Activated CD4-positive, alpha-beta T cell treated with anti-CD3 and anti-CD28 coated beads, Interleukin-2, Interleukin-4, amounts not matched to agents 100 ng/mL and 50 ng/mL, durations not matched to agents 16 hours and 8 hours (primary cell): ENCODE results near the gene UBR4.
A peak's percentile ranks its signal among the peaks of the same experiment; 100 is the strongest.

ENCODE experiments used
- DNase-seq: peaks from one replicate; pipeline ENCODE4 v3.0.0-alpha.2; 2020; ENCODE audit warnings: low spot score

The UBR4 gene

DNA sequence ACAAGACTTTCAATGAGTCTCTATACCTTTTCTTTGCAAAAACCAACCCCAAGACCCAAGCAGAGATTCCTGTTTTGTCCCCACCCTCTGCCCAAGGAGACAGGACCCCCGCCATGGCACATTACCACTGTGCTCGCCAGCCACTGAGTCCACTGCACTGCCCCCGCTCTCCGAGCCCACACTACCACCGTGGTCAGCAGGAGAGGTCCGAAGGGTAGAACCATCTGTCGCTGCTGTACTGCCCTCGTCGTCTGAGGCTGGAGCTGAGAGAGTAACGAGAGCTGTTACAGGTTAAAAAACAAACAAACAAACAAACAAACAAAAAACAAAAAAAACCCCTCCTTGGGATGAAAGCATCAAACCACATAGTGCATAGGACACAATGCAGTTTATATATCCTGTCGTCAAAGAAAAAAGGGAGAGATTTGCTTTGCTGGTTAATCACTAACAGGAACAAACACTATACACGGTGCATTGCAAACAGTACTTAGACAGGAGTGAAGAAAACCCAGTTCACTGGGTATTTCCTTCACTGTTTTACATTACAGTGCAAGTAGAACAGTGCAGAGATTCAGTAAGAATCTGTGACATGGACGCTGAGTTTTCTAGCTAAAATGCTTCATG lies 71.0 kb downstream of the UBR4 start:
- DNase-seq: no peak

DNA sequence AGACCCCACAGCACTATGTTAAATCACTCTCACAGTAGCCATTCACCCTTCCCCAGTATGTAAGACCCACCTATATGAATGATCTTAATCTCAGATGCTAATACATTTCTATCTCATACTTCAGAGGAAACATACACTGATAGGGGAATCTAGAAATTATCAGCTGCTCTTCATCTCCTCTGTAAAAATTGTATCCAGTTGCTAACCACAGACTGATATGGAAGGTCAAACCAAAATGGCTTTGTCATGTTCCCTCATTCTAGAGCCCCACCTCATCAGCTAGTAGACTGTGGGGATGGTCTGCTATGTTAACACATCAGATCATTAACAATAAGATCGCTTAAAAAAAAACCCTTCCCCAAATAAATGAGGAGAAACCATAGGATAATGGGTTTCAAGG lies 71.7 kb downstream of the UBR4 start:
- no peak for DNase-seq

DNA sequence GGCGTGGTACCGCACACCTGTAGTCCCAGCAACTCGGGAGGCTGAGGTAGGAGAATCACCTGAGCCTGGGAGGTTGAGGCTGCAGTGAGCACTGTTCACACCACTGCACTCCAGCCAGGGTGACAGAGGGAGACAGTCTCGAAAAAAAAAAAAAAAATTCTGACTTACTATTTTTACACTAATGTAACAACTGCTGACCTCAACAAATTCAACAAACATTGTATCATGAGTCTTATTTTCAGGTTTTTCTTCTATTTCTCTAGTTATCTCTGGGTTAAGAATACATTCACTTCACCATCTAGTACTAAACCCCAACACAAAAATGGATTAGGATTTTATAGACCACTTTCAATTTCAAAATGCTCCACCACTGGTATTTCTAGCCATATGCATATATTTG lies 72.9 kb downstream of the UBR4 start:
- no peak for DNase-seq

DNA sequence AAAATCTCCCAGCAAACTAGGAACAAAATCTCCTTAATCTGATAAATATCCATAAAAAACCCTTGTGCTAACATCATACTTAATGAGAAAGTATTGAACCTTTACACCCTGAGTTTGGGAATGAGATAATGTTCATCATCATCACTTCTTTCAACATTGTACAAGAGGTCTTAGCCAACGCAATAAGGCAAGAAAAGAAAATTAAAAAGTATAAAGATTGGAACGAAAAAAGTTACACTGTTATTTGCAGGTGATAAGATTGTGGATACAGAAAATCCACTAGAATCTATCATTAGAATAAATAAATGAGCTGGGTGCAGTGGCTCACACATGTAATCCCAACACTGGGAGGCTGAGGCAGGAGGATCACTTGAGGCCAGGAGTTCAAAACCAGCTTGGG lies 76.7 kb downstream of the UBR4 start:
- DNase-seq: no peak

DNA sequence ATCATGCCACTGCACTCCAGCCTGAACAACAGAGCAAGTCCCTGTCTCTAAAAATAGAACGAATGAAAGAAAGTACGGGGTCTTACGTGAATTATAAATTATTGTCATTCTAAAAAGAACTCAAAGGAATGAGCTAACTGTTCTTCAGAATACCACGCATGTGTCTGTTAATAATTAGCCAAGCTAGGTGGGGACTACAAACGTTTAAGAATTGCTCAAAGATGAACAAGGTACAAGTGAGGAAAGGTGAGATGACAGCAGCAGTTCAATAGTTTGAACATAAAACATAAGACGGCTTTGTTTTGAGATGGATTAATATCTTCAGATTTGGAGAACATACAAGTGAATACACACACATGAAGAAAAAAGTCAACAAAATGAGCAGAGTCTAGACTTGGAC lies 79.6 kb downstream of the UBR4 start:
- no peak for DNase-seq

DNA sequence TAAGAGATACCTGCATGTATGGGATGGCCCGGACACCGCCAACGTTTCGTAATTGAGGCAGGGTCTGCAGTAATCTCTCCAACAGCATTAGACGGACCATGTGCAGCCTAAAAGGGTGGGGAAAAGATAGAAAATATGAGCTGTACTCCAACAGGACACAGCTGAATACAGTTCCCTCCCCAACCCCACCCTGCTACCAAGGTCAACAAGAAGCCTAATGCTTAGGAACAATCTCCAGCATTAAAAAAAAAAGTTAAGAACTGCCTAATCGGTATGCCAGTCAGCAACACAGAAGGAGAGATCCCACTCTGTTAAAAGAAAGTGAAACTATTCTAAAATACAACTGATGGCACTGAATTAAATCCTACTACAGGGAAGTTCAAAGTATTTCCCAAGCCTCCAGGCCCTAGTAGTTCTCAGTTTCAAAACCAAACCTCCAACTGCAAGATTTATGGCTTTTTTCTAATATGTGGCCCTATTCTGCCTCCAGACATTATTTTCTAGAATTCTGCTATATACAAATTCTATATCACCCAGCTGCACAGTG lies 81.0 kb downstream of the UBR4 start:
- no peak for DNase-seq

DNA sequence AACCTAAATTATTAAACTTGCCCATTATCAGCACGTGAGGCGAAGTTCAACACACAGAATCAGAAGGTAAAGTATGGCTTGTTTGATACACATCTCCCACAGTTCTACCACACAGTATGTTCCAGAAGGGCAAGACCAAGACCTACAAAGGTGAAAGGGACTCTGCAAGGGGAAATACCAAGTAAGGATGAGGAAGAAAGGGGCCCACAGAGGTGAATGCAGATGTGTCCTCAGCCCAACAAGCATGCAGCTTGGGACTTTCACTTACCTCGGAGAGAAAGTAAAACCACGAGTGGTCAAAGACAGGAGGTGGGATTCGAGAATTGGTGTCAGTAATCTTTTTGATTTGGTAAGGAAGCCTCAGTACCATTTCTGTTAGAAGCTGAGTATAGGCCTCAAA lies 85.8 kb downstream of the UBR4 start:
- peak; percentile 7 for DNase-seq

DNA sequence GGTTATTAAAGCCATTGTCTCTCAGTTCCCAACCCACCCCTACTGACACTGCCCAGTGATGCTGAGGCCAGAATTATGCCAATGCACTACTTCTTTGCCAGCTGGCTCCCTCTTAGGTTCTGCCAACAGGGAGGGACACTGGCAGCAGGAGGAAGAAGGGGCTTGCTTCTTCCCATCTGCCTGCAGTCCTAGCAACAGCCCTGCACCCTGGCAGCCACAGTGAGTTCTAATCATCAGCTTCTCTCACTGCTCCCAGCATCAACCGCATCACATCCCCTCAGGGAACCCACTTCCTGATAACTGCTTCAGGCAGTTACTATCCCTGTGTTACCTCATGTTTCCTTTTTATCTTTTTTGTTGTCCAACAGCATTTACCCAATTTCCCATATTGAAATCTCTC lies 86.2 kb downstream of the UBR4 start:
- peak; percentile 17 for DNase-seq

DNA sequence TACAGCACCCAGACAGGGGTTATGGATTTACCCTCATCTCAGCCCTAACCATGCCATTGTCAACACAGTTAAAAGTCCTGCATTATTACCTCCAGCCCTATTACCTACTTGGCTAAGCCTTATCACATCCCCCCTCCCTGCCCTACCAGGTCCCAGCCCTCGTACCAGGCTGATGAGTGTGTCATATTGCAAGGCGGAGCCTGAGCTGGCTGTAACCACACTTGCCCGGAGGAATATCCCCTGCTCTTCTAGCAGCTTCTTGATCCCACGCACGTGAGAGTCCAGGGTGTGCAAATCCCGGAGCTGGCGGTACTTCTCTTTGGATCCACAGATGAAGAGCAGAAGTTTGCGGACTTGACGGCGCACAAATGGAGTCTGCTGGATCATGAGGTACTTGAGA lies 87.4 kb downstream of the UBR4 start:
- DNase-seq: no peak

DNA sequence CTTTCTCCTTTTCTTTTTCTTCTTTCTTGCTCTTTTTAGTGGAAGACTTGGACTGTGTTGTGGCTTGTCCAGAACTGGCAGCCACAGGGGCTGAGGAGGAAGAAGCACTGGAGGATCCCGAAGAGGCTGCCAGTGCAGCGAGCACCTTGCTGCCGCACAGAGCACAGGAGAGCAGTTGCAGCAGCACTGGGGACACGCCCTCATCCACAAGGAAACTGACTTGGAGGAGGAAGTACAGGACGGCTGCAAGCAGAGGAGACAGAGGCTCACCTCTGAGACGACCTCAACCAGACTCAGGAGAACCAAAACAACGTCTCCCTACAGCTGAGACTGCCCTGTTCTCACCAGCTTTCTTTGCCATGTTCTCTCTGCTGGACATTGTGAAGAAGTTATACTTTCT lies 88.9 kb downstream of the UBR4 start:
- DNase-seq: no peak

DNA sequence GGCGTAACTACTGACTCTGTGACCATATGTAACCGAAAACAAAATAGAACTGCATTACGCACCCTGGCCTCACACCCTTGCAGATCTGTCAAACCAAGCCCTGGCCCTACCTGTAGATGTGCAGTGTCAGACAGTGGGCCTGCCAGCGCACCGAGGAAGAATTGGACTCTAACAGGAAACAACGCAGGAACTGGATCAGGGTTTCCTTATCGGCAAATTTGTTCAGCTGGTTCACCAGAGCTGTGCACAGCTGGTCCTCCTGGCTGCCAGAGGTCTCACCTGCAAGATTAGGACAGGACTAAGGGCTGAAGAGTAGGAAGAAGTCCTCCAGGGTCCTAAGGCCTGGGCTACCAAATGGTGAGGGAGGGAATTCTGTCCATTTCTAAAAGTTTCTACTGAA lies 90.0 kb downstream of the UBR4 start:
- no peak for DNase-seq

DNA sequence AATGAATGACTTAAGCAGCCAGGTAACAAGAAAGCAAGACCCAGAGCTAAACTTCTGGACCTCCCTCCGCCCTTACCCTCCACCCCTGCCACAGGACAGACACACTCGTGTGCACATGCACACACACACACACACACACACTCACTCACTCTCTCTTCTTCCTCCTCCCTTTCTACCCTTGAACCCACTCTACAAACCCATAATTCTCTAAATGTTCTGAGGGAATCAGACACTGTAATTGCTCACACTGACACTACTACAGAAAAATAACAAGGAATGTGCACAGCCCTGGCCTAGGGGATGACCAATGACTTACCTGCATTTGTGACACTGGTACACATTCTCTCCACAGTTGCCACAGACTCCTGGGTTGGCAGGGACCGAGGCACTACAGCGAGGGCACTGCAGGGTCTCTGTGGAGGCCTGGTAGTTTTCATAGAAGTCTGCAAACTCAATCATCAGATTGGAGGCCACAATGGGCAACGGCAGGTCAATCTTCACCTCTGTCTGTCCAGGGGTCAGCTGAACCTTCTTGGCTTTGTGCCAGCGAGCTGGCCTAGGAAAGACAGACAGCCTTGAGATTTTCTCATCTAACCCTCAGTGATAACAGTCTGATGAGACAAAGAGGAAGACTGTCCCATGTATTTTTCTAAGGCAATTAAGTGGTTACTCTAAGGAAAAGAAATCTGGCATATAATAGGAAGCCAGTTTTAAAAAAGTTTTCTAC lies 94.8 kb downstream of the UBR4 start:
- DNase-seq: no peak

DNA sequence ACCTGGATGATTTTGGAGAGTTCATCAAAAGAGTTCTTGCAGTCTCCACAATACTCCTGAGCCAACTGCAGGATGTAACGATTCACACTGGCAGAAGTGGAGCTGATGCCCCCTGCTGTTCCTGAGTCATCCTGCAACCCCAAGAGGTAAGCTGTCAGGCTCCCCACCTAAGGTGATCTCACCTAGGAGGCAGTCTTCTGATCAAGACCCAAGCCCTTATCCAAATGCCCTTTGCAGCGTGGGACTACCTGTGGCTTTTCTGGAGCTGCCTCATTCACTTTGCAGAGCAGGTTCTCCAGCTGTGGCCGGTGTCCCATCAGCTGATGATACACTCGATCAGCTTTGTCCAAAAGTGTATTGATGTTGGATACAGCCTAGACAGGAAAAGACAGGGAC lies 96.4 kb downstream of the UBR4 start:
- DNase-seq: peak; percentile 42

DNA sequence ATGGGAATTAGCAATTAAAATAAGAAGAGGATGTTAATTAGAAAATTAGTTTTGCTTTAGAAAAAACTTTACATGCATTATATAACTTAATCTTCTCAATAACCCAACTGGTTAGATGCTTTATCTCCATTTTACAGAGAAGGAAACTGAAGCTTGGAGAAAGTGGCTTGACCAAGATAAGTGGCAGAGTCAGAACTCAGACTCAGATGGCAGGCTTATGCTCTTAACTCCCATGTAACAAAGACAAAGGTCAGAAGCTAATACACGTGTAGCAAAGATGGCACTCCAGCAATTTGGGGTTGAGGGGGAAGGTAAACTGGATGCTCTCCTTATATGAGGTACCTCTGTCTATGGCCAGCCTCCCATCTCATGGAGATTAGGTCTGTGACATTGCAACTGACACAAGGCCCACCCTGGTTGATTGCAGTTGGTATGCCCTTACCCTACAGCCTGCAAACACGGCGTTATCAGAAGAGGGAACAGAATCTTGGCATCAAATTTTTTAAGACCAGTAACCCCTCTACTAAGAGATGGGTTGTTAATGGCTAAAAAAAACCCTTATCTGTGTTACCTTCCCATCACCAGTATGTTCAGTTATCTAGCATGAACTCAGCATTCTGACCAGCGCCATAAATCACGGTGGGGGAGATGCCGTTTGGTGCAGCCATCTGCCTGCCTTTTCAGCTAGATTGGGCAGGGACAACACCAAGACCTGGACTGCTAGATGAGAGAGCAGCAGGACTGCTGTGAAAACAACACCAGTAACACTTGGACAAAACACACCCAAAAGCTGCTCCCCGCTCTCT lies 97.0 kb downstream of the UBR4 start:
- DNase-seq: no peak

DNA sequence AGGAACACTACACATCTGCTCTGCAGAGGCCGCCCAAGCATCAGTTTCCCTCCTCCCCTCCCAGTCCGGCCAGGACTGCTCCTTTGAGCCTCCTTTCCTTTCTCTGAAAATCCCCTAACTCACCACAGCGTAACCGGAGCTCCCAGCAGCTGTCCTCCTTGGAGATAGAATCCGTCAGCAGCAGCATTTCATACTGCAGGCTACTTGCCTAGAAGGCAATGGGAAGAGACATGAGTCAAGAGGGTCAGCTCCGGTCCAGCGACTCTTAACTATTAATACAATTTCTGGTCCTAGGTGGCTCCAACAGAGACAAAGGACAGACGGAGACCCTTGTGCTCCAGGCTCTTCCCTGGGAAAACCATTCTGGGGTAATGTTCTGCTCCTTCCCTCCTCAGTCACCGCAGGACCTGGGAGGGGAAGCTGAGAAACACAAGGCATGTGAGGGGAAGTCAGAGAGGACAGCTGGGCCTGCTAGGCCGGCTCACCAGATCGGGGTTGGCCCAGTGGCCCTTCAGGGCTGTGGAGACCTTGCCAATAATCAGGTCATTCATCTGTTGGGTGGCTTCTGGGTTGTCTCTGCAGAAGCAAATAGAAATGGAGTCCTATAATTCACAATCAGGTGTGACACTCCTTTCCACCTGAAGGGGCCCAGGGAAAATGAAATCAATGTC lies 99.7 kb downstream of the UBR4 start:
- no peak for DNase-seq

DNA sequence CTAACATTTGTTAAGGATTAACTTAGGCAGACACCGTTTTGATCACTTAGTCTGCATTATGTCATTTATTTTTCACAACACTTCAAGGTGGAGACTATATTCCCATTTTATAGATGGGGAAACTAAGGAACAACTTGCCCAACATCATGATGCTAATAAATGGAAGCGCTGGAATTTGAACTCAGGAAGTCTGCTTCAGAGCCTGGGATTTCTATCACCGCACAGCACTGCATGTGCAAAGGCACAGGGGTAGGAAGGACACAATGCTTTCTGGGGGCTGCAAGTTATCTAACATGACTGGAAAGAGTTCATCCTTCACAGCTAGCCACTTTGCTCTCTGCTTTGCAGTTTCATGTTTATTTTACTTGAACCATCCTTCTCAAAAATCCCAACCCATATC lies 100.5 kb downstream of the UBR4 start:
- no peak for DNase-seq

DNA sequence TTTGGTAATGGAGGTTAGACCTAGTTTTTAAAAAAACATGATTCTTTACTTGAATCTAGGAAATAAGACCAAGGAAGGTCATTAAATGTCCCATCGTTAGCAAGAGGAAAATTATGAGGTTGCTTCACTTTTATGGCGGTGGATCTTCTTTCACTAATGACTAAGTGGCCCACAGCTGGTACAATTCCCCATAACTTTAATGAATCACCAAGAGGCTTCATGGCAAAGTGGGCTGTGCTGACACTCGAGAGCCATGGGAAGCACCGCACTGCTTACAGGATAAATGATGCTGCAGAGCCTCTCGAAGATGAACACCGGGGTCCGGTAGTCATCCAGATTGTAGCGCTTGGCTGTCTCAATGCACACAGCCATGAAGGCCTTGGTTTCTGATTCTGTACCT lies 108.8 kb downstream of the UBR4 start:
- DNase-seq: no peak

DNA sequence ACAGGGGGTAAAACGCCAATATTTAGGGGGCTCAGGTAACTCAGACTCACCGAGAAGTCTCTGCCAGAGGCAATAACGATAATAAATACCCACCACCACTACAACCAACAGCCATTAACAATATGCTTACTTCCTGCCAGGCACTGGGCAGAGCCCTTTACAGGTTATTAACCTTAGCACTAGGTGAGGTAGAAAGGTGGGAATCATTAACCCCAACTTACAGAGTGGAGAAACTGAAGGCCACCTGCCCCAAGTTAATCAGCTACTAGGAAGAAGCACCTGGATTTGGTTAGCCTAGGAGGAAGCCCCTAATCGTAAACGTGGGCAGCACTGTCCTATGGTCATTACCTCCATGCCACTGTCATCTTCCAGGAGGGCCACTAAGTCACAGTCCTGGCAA lies 110.0 kb downstream of the UBR4 start:
- no peak for DNase-seq

DNA sequence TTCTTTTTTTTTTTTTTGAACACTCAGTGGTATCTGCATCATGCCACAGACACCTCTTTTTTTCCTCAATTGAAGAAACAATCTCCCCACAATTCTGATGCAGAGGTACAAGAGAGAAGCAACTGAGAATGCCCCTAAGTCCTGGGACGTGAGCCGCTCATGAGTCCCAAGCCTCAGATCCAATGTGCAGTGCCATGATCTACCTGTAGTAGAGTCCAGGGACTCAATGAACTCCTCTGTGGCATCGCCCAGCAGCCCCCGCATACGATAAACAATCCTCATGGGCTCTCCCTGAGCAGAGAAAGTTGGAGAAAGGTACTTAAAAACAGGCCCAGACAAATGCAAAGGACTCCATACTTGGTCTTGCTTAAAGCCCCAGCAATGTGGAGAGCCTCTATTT lies 113.1 kb downstream of the UBR4 start:
- DNase-seq: no peak

DNA sequence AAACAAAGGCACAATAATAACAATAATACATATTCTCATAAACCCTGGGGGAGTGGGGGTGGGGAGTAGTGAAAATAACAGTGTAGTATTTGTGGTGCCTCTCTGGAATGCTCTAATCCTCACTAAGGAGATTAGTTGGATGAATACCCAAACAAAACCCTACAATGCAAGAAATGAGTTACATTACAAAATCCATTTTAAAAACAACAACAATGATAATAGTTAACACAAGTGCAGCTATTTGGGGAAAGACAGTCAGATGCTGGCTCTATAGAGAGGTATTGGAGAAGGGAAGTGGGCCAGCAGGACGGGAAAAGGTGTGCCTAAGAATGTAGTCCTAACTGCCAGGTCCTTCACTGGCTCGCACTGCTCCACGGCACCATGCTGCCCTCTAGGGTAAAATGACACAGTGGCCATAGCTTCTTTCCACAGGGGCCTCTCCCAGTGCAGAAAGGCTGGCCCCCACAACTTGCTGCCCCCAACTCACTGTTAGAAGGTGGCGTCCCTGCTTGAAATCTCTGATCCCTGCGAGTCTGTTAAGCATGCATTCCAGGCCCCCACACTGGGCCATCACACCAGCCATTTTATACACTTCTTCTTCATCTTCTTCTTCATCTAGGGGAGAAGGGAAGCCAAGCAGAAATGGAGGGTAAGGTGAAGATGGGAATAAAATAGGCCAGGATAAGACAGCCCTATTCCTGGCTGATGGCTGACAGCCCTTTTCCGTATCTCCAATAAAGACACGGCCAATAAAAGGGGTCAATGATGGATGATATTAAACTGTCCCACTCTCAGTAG lies 113.8 kb downstream of the UBR4 start:
- no peak for DNase-seq

DNA sequence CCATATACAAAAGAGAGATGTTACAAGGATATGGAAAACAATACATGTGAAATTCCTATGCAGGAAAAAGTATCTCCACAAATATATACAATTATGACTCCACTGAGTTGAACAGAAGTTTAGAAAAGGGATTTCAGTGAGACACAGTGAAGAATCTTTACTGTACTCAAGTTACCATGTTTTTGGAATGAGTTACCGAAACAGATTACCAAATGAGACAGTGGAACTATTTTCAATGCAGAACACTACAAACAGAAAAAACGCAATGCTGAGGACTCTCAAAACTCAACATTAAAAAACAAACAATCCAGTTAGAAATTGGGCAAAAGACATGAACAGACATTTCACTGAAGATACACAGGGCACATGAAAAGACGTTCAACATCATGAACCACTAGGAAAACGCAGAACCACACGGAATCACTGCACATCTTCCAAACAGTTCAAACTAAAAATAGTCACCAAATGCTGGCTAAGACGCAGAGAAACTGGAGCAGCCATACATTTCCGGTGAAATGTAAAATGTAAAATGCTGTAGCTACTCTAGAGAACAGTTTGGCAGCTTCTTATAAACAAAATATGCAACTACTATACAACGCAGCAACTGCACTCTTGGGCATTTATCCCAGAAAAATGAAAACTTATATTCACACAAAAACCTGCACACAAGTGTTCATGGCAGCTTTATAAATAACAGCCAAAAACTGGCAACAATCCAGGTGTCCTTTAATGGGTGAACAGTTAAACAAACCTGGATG lies 118.7 kb downstream of the UBR4 start:
- DNase-seq: no peak
